Adrenal gland (tissue), 12 donors: ENCODE data around the gene BCL2. TPM values are rescaled to one million over a fixed set of nuclear protein-coding genes. Genes with fewer than 3 reads are reported as not detected.
"Not testable (repeated sequence)": the region's sequence is repeated elsewhere in the genome, so short reads cannot be mapped to it uniquely, and the experiment has no call there.

Experiments
- DNase-seq, 7 donors: peaks; one replicate each; pipeline ENCODE4 v3.0.0-alpha.2; 2019 to 2020
- H3K27ac ChIP-seq, 5 donors: fragments of 200-600 bp; sonication (generic) in 4 of 5; 1 replicate in 3 of 5; 2 replicates in 2 of 5; pipeline versions ENCODE4 v1.5.1 to v1.8.0; 2016 to 2020; ENCODE audit warnings: mild to moderate bottlenecking in 1 of 5
- H3K27me3 ChIP-seq: fragments of 200-600 bp; 2 replicates; pipeline ENCODE4 v1.8.0; 2021
- H3K36me3 ChIP-seq, 2 donors: fragments of 200-600 bp; replicated peaks in 1 of 2; 1 replicate in 1 of 2; 2 replicates in 1 of 2; pipeline versions ENCODE4 v1.5.1 to v1.8.0; 2018 to 2022
- H3K4me1 ChIP-seq, 2 donors: fragments of 200-600 bp; replicated peaks in 1 of 2; 1 replicate in 1 of 2; 2 replicates in 1 of 2; pipeline versions ENCODE4 v1.5.1 to v1.8.0; 2018 to 2021
- H3K4me3 ChIP-seq, 4 donors: fragments of 200-600 bp; sonication (generic) in 3 of 4; one replicate each; pipeline ENCODE4 v1.5.1; 2016 to 2018
- H3K9me3 ChIP-seq, 3 donors: fragments of 200-600 bp; sonication (generic) in 1 of 3; replicated peaks in 1 of 3; 1 replicate in 2 of 3; 2 replicates in 1 of 3; pipeline versions ENCODE4 v1.5.1 to v1.8.0; 2016 to 2021
- CTCF ChIP-seq, 6 experiments: fragments of 450-650 bp in 4 of 6; fragments of 200-600 bp in 2 of 6; sonication (generic) in 1 of 6; IDR thresholded peaks; 1 replicate in 5 of 6; 2 replicates in 1 of 6; pipeline versions ENCODE4 v1.5.1 to v1.8.0; 2016 to 2021; ENCODE audit warnings: antibody characterized with exemption in 6 of 6, mild to moderate bottlenecking in 2 of 6, moderate library complexity in 1 of 6
- POLR2A ChIP-seq, 2 donors: fragments of 450-650 bp; IDR thresholded peaks; one replicate each; pipeline ENCODE4 v1.6.1; 2017; ENCODE audit warnings: antibody characterized with exemption in 2 of 2, mild to moderate bottlenecking in 2 of 2, moderate library complexity in 1 of 2
- WGBS, 4 donors: extraction: QIAGEN DNeasy Blood & Tissue Kit in 2 of 4; methylation state at CpG; one replicate each; pipeline versions ENCODE4 v1.1.5 to v1.1.7; 2013 to 2017; 5-methylcytosine and 5-hydroxymethylcytosine counted together
- intact Hi-C, 2 donors: fragments of 100-400 bp; cut with DNase I; formaldehyde crosslinking; loops; one replicate each; pipeline versions ENCODE4 v1.14.1 to v1.15.0; 2022 to 2023
- polyA plus RNA-seq, 3 donors: library from polyadenylated mRNA; stranded (reverse); fragments of 200-250 nt in 2 of 3; fragments of 350-450 nt in 1 of 3; fragmentation: Illumina TruSeq in 1 of 3; extraction: RNeasy Lipid Tissue Mini Kit (QIAGEN cat#74804) in 1 of 3; gene quantifications; one replicate each; pipeline ENCODE4 v1.2.3, GENCODE V29; 2013 to 2014
- total RNA-seq, 9 donors: library from RNA; depleted of rRNA in 4 of 9; stranded (reverse); fragments of >200 nt in 4 of 9; fragments of 120-200 nt in 1 of 9; fragmentation: NEBNext Ultra II Directional in 1 of 9; extraction: Animal tissue kit (Norgen Biotek cat#: 25700) in 1 of 9; gene quantifications; one replicate each; pipeline versions ENCODE4 v1.1.0 to v1.2.4, GENCODE V29; 2013 to 2023
- donor health status: healthy with polysubstance abuse.
- donor health status: Bipolar disorder and iron deficiency.
- donor health status: DM: yes; HTN: yes; CAD: no.
- donor health status: DM: no; HTN: no; CAD: no.
- donor health status: DM: no; HTN: no; CAD: no.
- donor health status: DM: yes; HTN: yes; CAD: no.

The BCL2 gene
- total and polyA plus RNA-seq, 12 donors = 0.85 to 7.7 (median 3.4) TPM

- no peaks in the 10 kb centered on the region for H3K27me3 ChIP-seq
- 80 to 96% (median 92%) methylated on average over 4 of the region's 4 CpGs for WGBS, 4 donors
These were observed 124.0 kb downstream of the BCL2 start for GRCh38 chr18:63195326-63196159.

GRCh38 chr18:63192885-63193349, 126.7 kb downstream of the BCL2 start:
- H3K27ac ChIP-seq = no peak overlapping the region
- no peaks in the 10 kb centered on the region for H3K27me3 ChIP-seq
- H3K9me3 ChIP-seq = no peaks in the 10 kb centered on the region
- TF ChIP-seq CTCF (IDR thresholded peaks at IDR 0.05) (no peak), POLR2A (IDR thresholded peaks at IDR 0.05) (no peak)
- intact Hi-C loops = no loop called here
- H3K4me1 ChIP-seq = no peaks in the 10 kb centered on the region
- DNase-seq = no peak
- 36 to 45% (median 42%) methylated on average over 3 of the region's 3 CpGs for WGBS, 4 donors
- H3K36me3 ChIP-seq = no peaks in the 10 kb centered on the region
- no peak overlapping the region for H3K4me3 ChIP-seq

More at GRCh38 chr18:63195326-63196159, 124.0 kb downstream of the BCL2 start:
- Histone ChIP-seq H3K27ac (no peak overlapping the region), H3K36me3 (no peaks in the 10 kb centered on the region), H3K9me3 (no peaks in the 10 kb centered on the region), H3K4me3 (no peak overlapping the region), H3K4me1 (no peaks in the 10 kb centered on the region)
- DNase-seq = no peak
- intact Hi-C loops = no loop called here
- no peak for TF ChIP-seq CTCF (IDR thresholded peaks at IDR 0.05)
- no peak for TF ChIP-seq POLR2A (IDR thresholded peaks at IDR 0.05)

GRCh38 chr18:63192126-63192884, 127.3 kb downstream of the BCL2 start:
- WGBS, 4 donors = 89 to 94% (median 92%) methylated on average over 6 of the region's 6 CpGs
- Histone ChIP-seq H3K27me3 (no peaks in the 10 kb centered on the region), H3K27ac (no peak overlapping the region), H3K36me3 (no peaks in the 10 kb centered on the region), H3K9me3 (no peaks in the 10 kb centered on the region), H3K4me3 (no peak overlapping the region), H3K4me1 (no peaks in the 10 kb centered on the region)
- no peak for TF ChIP-seq CTCF (IDR thresholded peaks at IDR 0.05)
- no peak for TF ChIP-seq POLR2A (IDR thresholded peaks at IDR 0.05)
- DNase-seq = no peak
- intact Hi-C loops = no loop called here

GRCh38 chr18:63191413-63191812, 128.2 kb downstream of the BCL2 start:
- H3K4me1 ChIP-seq = no peaks in the 10 kb centered on the region
- no peaks in the 10 kb centered on the region for H3K27me3 ChIP-seq
- TF ChIP-seq POLR2A (IDR thresholded peaks at IDR 0.05) = no peak
- TF ChIP-seq CTCF (IDR thresholded peaks at IDR 0.05) = no peak
- no peaks in the 10 kb centered on the region for H3K36me3 ChIP-seq
- DNase-seq = no peak
- intact Hi-C loops = no loop called here
- 76 to 92% (median 85%) methylated on average over 1 of the region's 1 CpG for WGBS, 4 donors
- no peaks in the 10 kb centered on the region for H3K9me3 ChIP-seq
- no peak overlapping the region for H3K4me3 ChIP-seq
- H3K27ac ChIP-seq = no peak overlapping the region

GRCh38 chr18:63190838-63191237, 128.7 kb downstream of the BCL2 start:
- H3K4me1 ChIP-seq, H3K9me3 ChIP-seq, H3K36me3 ChIP-seq, DNase-seq, H3K4me3 ChIP-seq, intact Hi-C loops, H3K27me3 ChIP-seq, H3K27ac ChIP-seq: not testable (repeated sequence)
- WGBS, 4 donors = 85 to 99% (median 92%) methylated on average over 2 of the region's 2 CpGs
